GM23338 (cell line): ENCODE data around the gene TMEM9. TPM values are rescaled to one million over a fixed set of nuclear protein-coding genes. Genes with fewer than 3 reads are reported as not detected.

Experiments used
- ATAC-seq: fragments of 200-7000 bp; cut with Tn5 transposase; 3 replicates; pipeline ENCODE4 v1.9.1; 2020
- DNase-seq: peaks from one replicate; pipeline ENCODE4 v3.0.0-alpha.2; 2015; ENCODE audit warnings: low spot score
- H2AFZ ChIP-seq: fragments of 200-600 bp; sonication (generic); 2 replicates; pipeline ENCODE4 v1.8.0; 2016; ENCODE audit warnings: antibody characterized with exemption, mild to moderate bottlenecking, moderate library complexity
- H3F3A ChIP-seq: fragments of 200-600 bp; sonication (generic); replicated peaks from 2 replicates; pipeline ENCODE4 v1.8.0; 2017; ENCODE audit warnings: antibody characterized with exemption, mixed run types, low read depth
- H3K27ac ChIP-seq: fragments of 200-600 bp; sonication (generic); 2 replicates; pipeline ENCODE4 v1.6.1; 2016; ENCODE audit warnings: low read depth
- H3K27me3 ChIP-seq: fragments of 200-600 bp; sonication (generic); 2 replicates; pipeline ENCODE4 v1.8.0; 2016; ENCODE audit warnings: mild to moderate bottlenecking, mixed run types, moderate library complexity; ENCODE audit not compliant: insufficient read depth
- H3K36me3 ChIP-seq: fragments of 200-600 bp; sonication (generic); 2 replicates; pipeline ENCODE4 v1.8.0; 2016; ENCODE audit warnings: mild to moderate bottlenecking; ENCODE audit not compliant: insufficient read depth
- H3K4me1 ChIP-seq: fragments of 200-600 bp; sonication (generic); 2 replicates; pipeline ENCODE4 v1.8.0; 2016; ENCODE audit warnings: mild to moderate bottlenecking, moderate library complexity; ENCODE audit not compliant: insufficient read depth
- H3K4me2 ChIP-seq: fragments of 200-600 bp; sonication (generic); 2 replicates; pipeline ENCODE4 v1.7.1; 2017; ENCODE audit warnings: mixed run types
- H3K4me3 ChIP-seq: fragments of 200-600 bp; sonication (generic); 2 replicates; pipeline ENCODE4 v1.6.1; 2016; ENCODE audit warnings: mixed run types
- H3K79me2 ChIP-seq: fragments of 200-600 bp; sonication (generic); replicated peaks from 2 replicates; pipeline ENCODE4 v1.8.0; 2017; ENCODE audit warnings: mild to moderate bottlenecking; ENCODE audit not compliant: insufficient read depth
- H3K9me2 ChIP-seq: fragments of 200-600 bp; sonication (generic); 2 replicates; pipeline ENCODE4 v1.8.0; 2017; ENCODE audit not compliant: insufficient read depth
- H4K20me1 ChIP-seq: fragments of 200-600 bp; sonication (generic); replicated peaks from 2 replicates; pipeline ENCODE4 v1.8.0; 2017; ENCODE audit warnings: mild to moderate bottlenecking; ENCODE audit not compliant: insufficient read depth
- H3K27ac Mint-ChIP-seq: 2 replicates; pipeline ENCODE4 v1.8.0; 2020; ENCODE audit warnings: inconsistent platforms, mild to moderate bottlenecking, moderate library complexity, mixed read lengths
- H3K27me3 Mint-ChIP-seq: 3 replicates; pipeline ENCODE4 v1.8.0; 2022; ENCODE audit warnings: low read depth, mild to moderate bottlenecking, moderate library complexity, mixed read lengths, inconsistent platforms; ENCODE audit not compliant: insufficient read depth, poor library complexity
- H3K36me3 Mint-ChIP-seq: 3 replicates; pipeline ENCODE4 v1.8.0; 2021; ENCODE audit warnings: low read depth, mild to moderate bottlenecking, inconsistent platforms, moderate library complexity, mixed read lengths
- H3K4me1 Mint-ChIP-seq: 3 replicates; pipeline ENCODE4 v1.8.0; 2020; ENCODE audit warnings: mild to moderate bottlenecking, inconsistent platforms, mixed read lengths
- H3K4me3 Mint-ChIP-seq: 3 replicates; pipeline ENCODE4 v1.8.0; 2021; ENCODE audit warnings: moderate library complexity, mild to moderate bottlenecking, inconsistent platforms, mixed read lengths
- H3K9me3 Mint-ChIP-seq: 3 replicates; pipeline ENCODE4 v1.8.0; 2020; ENCODE audit warnings: moderate library complexity, mild to moderate bottlenecking, inconsistent platforms, mixed read lengths
- polyA plus RNA-seq: library from polyadenylated mRNA; unstranded; fragments of >200 nt; fragmentation: Nextera tagmentation; extraction: Ambion mirVana; gene quantifications from 2 replicates; pipeline ENCODE4 v1.2.1, GENCODE V29; 2016
- total RNA-seq: library from RNA; depleted of rRNA; stranded (reverse); fragments of >200 nt; shearing (Covaris generic); gene quantifications from 2 replicates; pipeline ENCODE4 v1.2.3, GENCODE V29; 2014
- TF ChIP-seq, protein P1 (sequence below): fragments of 250-450 bp; sonication (Bioruptor Pico); IDR thresholded peaks from 2 replicates; pipeline ENCODE4 v1.5.0; 2020; ENCODE audit warnings: mild to moderate bottlenecking, moderate library complexity
- TF ChIP-seq, protein P2 (sequence below): IDR thresholded peaks from 2 replicates; pipeline ENCODE4 v1.6.1; 2016; ENCODE audit warnings: antibody characterized with exemption

The TMEM9 gene
- total and polyA plus RNA-seq, 2 experiments from 2014 or later = 78.6 to 147 TPM

GRCh38 chr1:201143726-201144635, 10.3 kb downstream of the TMEM9 start:
- no peak for ATAC-seq
- H3K9me2 ChIP-seq = no peaks in the 10 kb centered on the region
- no peak overlapping the region for H2AFZ ChIP-seq
- no peak overlapping the region for H3K4me3 ChIP-seq
- no peak overlapping the region for H3K4me2 ChIP-seq
- H3K27me3 ChIP-seq = no peaks in the 10 kb centered on the region
- H3F3A ChIP-seq = no peaks in the 10 kb centered on the region
- Mint-ChIP-seq H3K27me3 (peaks cover 3% of the 10 kb centered on the region), H3K9me3 (no peaks in the 10 kb centered on the region), H3K4me3 (no peak overlapping the region), H3K36me3 (peaks cover 93% of the 10 kb centered on the region), H3K4me1 (no peaks in the 10 kb centered on the region), H3K27ac (no peak overlapping the region)
- no peak overlapping the region for H3K27ac ChIP-seq
- no peaks in the 10 kb centered on the region for H3K4me1 ChIP-seq
- DNase-seq = no peak
- peaks cover 13% of the 10 kb centered on the region; the same call in 1 of the 2 replicates for H4K20me1 ChIP-seq
- TF ChIP-seq, protein P1, sequence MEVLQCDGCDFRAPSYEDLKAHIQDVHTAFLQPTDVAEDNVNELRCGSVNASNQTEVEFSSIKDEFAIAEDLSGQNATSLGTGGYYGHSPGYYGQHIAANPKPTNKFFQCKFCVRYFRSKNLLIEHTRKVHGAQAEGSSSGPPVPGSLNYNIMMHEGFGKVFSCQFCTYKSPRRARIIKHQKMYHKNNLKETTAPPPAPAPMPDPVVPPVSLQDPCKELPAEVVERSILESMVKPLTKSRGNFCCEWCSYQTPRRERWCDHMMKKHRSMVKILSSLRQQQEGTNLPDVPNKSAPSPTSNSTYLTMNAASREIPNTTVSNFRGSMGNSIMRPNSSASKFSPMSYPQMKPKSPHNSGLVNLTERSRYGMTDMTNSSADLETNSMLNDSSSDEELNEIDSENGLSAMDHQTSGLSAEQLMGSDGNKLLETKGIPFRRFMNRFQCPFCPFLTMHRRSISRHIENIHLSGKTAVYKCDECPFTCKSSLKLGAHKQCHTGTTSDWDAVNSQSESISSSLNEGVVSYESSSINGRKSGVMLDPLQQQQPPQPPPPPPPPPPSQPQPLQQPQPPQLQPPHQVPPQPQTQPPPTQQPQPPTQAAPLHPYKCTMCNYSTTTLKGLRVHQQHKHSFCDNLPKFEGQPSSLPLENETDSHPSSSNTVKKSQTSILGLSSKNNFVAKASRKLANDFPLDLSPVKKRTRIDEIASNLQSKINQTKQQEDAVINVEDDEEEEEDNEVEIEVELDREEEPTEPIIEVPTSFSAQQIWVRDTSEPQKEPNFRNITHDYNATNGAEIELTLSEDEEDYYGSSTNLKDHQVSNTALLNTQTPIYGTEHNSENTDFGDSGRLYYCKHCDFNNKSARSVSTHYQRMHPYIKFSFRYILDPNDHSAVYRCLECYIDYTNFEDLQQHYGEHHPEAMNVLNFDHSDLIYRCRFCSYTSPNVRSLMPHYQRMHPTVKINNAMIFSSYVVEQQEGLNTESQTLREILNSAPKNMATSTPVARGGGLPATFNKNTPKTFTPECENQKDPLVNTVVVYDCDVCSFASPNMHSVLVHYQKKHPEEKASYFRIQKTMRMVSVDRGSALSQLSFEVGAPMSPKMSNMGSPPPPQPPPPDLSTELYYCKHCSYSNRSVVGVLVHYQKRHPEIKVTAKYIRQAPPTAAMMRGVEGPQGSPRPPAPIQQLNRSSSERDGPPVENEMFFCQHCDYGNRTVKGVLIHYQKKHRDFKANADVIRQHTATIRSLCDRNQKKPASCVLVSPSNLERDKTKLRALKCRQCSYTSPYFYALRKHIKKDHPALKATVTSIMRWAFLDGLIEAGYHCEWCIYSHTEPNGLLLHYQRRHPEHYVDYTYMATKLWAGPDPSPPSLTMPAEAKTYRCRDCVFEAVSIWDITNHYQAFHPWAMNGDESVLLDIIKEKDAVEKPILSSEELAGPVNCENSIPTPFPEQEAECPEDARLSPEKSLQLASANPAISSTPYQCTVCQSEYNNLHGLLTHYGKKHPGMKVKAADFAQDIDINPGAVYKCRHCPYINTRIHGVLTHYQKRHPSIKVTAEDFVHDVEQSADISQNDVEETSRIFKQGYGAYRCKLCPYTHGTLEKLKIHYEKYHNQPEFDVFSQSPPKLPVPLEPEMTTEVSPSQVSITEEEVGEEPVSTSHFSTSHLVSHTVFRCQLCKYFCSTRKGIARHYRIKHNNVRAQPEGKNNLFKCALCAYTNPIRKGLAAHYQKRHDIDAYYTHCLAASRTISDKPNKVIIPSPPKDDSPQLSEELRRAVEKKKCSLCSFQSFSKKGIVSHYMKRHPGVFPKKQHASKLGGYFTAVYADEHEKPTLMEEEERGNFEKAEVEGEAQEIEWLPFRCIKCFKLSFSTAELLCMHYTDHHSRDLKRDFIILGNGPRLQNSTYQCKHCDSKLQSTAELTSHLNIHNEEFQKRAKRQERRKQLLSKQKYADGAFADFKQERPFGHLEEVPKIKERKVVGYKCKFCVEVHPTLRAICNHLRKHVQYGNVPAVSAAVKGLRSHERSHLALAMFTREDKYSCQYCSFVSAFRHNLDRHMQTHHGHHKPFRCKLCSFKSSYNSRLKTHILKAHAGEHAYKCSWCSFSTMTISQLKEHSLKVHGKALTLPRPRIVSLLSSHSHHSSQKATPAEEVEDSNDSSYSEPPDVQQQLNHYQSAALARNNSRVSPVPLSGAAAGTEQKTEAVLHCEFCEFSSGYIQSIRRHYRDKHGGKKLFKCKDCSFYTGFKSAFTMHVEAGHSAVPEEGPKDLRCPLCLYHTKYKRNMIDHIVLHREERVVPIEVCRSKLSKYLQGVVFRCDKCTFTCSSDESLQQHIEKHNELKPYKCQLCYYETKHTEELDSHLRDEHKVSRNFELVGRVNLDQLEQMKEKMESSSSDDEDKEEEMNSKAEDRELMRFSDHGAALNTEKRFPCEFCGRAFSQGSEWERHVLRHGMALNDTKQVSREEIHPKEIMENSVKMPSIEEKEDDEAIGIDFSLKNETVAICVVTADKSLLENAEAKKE (CRISPR knock-in tag) = no peak
- TF ChIP-seq, protein P2, sequence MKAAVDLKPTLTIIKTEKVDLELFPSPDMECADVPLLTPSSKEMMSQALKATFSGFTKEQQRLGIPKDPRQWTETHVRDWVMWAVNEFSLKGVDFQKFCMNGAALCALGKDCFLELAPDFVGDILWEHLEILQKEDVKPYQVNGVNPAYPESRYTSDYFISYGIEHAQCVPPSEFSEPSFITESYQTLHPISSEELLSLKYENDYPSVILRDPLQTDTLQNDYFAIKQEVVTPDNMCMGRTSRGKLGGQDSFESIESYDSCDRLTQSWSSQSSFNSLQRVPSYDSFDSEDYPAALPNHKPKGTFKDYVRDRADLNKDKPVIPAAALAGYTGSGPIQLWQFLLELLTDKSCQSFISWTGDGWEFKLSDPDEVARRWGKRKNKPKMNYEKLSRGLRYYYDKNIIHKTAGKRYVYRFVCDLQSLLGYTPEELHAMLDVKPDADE = no peak
- no peaks in the 10 kb centered on the region for H3K79me2 ChIP-seq
- H3K36me3 ChIP-seq = peaks cover 28% of the 10 kb centered on the region
